Stimulated activated CD8-positive, alpha-beta memory T cell treated with anti-CD3 and anti-CD28 coated beads, Interleukin-7, amount 100 ng/mL, for 1 hour (primary cell): ENCODE results near the gene CALU.

ENCODE experiments used
- DNase-seq, 2 donors: peaks; one replicate each; pipeline ENCODE4 v3.0.0-alpha.2; 2020; ENCODE audit warnings: low read depth in 2 of 2

Gene CALU

DNA sequence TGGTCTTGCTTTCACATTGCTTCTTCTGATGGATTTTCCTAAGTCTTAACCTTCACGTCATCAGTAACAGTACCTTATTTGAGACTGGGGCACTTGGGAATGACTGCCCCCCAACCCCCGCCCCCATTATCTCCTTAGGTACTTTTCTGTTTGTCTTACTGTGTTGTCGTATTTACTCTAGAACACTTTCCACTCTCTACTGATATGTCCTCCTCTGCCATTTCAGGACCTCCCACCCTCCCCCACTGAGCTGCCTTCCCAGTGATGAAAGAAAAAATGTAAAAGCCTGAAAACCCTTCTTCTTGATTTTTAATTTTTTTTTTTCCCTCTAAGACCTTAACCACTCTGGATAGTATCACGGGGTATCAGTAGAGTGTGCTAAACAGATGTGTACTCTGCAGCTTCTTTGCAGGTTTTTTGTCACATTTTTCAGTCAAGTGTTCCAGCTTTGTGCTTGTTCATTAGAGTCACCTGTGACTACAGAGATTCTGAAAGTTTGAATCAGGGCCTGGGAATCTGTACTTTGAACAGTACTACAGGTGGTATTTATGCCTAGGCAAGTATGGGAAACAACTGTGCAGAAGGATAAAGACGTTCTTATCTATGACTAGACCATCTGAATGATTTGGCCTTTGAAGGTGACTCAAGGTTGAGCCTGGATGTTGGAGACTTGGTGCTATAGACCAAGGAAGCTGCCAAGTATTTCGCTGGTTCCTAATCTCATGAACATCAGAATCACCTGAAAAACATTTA, 8.3 kb downstream of the CALU start:
- no peak for DNase-seq

DNA sequence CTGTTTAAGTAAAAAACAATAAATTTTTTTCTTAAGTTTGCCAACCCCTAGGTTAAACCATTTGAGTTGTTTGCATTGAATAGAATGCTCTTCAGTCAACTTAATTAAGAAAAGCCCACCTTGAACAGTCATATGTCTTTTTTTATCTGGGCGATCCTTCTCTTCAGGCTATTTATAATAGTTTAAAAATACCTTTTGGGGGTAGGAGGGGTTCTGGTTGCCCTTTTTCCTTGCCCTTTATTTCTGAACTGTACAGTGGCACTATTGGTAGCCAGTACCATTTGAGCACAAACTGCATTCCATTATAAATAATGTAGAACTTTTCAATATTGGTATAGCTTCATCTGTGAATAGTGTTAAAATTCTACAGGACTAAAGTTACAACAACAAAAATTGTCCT, 13.1 kb downstream of the CALU start:
- no peak for DNase-seq

DNA sequence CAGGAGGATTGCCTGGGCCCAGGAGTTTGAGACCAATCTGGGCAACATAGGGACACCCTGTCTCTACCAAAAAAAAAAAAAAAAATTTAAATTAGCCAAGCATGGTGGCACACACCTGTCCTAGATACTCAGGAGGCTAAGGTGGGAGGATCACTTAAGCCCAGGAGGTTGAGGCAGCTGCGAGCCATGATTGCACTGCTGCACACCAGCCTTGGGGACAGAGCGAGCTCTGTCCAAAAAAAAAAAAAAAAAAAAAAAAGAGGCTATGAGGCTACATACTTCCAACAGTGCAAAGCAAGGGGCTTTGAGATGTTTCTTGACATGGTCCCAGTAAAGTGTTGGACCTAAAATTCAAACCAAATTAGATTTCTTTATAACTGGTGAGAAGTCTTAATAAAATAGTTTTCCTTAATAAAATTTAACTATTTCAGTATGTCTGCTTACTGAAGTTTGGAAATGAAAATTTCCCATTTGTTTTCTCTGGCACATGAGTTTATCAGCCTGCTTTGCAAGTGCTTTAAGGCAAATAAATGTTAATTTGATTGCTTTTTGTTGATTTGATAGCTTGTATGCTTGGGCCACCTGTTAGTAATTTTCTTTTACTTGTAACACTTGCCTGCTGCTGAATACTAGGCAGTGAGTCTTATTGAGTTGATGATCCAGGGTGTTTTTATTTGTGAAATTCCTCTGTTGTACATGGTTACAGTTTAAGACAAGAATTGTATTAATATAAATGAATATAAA, 16.1 kb downstream of the CALU start:
- no peak for DNase-seq

DNA sequence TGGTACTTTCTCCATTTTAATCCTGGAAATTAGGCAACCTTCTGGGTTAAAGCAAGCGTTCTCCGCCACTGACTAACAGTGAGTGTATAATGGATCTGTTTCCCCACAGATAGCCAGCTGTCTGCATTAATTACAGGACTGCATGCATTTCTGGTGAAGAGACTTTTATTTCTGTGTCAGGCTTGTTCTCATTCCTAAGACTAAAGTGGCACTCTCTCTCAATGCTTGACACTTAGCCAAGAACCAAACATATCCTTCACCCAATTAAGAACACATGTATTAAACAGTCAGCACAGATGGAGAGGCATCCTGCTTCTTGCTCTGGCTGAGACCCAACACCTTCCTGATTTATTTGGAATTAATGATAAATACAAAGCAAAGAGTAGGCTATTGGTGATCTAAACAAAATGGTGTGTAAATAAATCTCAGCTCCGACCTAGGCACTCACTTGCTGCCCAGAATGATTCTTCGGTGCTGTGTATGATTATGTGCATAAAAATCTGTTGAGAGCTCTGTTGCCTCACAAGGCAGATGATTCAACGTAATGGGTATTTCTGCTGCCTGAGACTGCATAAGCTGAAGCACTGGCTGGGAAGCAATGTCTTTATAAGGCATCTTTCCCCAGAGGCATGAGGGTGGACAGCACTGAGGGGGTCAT, 16.8 kb downstream of the CALU start:
- DNase-seq: no peak

DNA sequence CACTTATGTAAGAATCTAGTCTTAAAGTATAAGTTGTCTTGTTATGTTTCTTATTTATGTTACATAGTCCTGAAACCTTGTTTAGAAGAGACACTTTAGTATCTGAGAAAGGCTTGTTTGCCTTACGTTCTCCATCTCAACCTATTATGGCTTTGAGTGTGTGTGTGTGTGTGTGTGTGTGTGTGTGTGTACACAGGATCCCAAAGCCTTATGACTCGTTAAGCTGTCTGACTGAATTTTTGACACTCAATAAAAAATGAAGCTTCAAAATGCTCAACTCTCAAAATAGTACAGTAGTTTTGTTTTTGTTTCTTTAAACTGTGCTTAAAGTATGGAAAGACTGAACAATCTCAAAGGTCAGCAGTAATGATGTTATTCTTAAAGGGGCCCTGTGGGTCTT, 18.0 kb downstream of the CALU start:
- DNase-seq: no peak

DNA sequence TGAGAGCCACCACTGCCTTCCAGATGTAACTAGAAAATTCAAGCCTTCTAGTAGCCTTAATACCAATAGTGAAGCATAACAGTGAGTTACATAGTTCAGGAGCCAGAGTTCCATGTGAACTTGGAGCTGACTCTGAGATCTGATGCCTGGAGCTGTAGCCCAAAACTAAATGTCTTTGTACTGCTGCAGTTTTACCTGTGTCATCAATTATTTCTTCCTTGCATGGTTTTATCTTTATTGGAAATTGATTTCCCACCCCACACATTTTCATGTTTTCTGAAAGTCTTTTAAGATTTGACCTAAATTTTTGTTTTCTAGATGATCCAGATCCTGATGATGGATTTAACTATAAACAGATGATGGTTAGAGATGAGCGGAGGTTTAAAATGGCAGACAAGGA, 19.4 kb downstream of the CALU start:
- DNase-seq: no peak

DNA sequence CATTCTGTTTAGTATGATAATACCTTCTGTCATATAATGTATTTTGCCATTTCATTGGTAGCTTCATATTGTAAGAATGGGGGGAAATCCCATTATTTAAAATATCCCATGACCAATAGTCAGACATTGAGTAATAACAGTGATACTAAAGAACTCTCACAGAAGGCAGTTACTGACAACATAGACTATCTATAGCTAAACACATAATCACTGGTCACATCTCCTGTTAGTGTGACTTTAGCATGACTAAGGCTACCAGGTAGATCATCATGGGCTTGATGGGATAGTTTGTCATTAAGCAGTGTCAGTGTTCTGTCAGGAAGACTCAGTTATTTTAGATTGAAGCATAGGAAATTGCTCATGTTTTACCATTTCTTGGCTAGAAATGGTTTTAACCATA, 20.1 kb downstream of the CALU start:
- no peak for DNase-seq

DNA sequence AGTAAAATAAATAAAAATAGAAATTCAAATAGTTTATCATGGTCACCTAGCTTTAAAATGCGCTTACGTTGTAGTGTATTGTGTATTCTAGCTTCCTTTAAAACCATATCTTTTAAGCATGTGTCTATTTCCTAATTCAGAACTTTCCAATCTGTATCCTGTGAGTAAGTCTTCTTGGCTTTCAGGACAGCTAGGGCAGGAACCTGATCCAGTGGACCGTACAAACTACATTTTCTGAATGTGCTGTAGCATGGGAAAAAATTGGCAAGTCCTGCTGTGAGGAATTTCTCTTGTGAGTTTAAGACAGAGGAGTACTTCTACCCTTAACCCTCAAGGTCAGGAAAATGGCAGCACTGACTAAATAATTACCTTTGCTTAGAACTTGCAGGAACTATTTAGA, 24.4 kb downstream of the CALU start:
- no peak for DNase-seq

DNA sequence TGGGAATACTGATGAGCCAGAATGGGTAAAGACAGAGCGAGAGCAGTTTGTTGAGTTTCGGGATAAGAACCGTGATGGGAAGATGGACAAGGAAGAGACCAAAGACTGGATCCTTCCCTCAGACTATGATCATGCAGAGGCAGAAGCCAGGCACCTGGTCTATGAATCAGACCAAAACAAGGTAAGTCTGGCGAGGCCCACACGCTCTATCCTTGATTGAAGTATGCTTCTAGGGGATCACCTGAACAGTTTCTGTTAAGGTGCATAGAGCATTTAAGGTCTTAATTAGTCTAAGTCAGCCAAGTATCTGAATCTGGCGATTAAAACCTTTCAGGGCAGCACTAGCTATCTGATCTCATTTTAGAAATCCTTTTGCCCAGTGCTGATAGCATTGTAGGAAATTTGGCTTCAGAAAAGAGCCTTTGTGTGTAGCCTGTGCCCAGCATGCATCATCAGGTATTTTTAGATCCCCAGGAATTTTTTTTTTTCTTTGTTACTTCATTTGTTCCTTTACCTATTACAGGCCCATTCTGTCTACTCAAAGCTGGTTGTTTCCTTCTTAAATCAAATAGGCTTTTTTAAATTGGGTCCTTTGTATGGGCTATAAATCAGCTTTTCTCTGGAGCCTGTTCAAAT, 28.4 kb downstream of the CALU start:
- no peak for DNase-seq

DNA sequence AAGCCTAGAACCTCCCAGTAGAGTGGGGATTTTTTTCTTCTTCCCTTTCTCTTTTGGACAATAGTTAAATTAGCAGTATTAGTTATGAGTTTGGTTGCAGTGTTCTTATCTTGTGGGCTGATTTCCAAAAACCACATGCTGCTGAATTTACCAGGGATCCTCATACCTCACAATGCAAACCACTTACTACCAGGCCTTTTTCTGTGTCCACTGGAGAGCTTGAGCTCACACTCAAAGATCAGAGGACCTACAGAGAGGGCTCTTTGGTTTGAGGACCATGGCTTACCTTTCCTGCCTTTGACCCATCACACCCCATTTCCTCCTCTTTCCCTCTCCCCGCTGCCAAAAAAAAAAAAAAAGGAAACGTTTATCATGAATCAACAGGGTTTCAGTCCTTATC, 31.1 kb downstream of the CALU start:
- DNase-seq: no peak

DNA sequence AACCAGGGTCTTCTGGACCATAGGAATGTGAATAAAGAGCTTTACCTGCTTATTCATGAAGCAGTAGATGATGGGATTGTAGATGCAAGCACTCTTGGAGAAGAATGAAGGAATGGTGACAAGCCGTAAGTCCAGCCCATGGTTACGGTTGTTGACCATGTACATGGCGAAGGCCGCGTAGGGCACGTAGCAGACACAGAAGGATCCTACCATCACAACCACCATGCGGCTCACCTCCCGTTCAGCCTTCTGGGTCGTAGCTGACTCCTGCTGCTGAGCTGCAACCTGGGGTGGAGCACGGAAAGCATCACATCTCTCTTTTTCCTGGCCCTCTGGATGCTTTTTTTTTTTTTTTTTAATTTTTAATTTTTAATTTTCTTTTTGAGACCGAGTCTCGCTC, 34.4 kb downstream of the CALU start:
- DNase-seq: no peak

DNA sequence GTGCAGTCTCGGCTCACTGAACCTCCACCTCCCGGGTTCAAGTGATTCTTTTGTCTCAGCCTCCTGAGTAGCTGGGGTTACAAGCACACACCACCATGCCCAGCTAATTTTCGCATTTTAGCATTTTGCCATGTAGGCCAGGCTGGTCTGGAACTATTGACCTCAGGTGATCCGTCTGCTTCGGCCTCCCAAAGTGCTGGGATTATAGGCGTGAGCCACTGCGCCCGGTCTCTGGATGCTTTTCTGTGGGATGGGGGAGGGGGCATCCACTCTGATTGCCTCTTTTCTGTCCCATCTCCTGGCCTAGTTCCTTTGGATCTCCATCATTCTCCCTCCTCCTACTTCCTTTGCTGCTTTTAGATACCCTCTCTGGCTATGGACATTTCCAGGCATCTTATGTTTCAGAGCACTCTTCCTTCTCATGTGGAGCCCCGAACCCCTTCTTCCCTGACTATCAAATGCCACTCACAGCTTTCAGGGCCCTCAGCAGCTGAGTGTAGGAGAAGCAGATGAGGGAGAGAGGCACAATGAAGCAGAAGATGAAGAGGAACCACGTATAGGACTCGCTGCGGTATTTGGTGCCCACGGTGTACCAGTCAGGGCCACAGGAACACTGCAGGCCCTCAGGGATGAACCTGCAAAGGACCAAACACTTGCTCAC, 35.0 kb downstream of the CALU start:
- DNase-seq: no peak

DNA sequence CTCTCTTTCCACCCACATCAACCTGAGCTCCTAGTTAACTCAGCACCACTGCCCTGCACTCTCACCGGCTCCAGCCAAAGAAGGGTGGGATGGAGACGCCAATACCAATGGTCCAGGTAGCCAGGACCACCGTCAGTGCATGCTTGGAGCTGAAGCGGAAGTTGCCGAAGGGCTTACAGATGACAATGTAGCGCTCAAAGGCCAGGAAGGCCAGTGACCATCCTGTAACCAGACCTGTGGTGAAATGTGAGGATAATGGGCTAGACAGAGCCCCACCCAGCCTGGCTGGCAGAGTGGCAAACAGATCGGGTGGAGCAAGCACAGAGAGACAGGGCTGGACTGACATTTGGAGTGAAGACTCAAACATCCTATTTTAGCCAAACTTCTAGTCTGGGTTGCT, 35.8 kb downstream of the CALU start:
- no peak for DNase-seq

DNA sequence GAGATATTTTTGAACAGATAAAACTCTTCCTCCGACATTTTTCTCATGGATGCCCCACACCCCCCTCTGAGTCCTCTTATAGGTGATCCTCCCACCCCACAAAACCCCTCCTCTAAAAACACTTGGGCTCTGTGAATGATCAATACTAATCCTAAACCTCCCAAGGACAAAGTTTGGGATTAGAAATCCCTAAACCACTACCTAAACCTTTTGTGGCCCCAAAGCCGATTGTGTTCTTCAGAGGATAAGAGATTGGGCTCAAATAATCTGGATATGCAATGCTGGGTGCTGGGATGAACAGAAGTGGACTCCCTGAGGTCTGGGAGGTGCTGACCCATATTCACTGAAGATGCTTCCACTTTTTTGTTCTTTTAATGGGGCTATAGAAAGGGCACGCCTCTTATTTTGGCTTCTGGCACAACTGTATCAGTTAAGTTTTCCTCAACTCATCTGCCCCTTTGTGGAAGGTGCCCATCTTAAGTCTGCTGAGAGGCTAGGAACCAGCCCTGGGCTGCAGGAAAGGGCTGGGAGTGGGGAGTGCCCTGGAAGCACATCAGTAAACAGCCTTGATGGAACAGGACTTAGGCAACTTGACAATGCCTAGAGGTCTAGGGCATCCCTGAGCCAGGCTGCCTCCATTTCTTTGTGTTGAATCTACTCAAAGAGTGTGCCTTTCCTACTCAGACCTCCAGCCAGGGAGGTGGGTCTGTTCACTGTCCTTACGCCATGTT, 36.8 kb downstream of the CALU start, which contains the start of gene OPN1SW:
Gene OPN1SW, minus strand, starts transcription at position 51 of the 731 bp plus-strand sequence. Its CDS starts 13 bp downstream, at position 38.
- DNase-seq: no peak

DNA sequence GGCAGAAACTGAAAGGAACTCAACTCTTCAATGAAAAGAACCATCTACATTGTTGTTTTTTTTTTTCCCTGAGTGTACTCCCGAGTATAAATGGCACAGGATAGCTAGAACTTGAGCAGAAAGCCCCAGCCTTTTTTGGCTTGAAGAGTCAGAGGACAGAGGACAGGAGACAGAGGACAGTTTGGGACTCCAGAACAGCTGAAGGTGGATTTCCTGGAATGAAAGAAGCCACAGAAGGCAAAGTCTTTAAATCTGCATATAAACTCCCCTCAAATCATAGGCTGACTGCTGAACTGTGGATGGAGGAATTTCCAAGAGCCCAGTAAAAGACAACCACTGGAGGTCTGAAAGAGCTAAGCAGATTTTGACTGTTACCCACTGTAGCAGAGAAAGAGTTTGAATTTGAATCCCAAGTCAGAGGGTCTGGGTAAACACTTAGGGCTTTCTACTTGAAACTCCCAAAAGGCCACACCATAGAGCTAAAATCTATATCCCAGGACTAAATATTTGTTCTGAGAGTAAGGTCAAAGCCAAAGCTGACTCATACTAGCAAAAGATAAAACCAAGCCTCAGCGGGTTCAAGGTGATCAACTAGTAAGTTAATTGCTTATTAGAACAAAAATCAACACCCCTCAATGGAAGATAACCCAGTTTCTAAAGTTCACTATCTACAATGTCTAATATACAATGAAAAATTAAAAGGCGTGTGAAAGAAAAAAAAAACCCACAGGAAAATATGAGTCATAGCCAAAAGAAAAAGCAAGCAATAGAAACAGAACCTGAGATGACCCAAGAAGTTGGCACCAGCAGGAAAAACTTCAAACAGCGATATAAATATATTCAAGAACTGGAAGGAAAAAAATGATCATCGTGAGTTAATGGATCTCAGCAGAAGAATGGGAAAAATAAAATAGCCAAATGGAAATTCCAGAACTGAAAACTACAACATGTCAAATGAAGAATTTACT, 38.3 kb downstream of the CALU start:
- no peak for DNase-seq

DNA sequence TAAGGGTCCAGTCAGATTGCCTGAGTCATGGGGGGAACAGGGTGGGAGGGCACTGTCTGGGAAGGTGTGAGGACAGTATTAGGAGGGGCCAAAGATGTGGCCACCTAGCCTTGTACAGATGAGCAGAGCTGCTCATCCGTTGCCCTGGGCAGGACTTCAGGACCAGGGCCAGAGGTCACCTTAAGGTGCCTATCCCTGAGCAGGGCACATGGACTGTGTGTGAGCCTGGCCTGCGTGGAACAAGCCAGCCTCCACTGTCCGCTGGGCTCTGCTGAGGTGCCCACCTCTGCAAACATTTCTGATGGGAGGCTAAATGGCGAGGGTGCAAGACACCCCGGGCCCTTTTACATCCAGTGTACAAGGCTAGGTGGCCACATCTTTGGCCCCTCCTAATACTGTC, 39.8 kb downstream of the CALU start:
- DNase-seq: no peak

DNA sequence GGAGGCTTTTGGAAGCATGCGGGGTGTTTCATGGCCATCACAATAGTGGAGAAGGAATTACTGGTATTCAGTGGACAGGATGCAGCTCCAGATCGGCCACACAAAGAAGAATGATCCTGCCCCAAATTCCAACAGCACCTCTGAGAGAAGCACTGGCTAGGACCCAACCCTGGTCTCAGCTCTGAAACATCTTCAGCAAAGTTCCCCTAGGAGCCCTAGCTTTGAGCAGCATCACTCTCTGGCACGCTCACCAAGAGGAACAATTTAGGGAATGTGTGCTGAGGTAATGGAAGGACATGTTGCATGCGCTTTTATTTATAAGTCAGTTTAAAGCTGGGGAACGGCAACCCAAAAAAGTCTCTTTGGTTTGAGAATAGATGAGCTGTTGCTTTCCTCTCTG, 42.0 kb downstream of the CALU start:
- DNase-seq: no peak

DNA sequence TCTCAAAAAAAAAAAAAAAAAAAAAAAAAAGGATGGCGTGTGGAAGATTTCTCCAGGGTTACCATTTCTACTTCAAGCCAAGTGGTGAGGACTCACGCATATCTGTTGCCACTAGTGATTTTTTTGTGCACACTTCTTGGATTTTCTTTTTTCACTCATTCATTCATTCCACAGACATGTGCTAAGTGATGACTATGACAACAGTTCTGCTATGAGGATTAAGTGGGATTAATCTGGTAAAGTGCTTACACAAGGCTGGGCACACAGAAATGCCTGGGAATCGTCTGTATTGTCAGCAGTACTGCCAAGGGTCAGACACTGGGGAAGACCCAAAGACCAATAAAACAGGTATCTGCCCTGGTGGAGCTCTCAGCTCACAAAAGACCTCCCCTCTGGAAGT, 42.7 kb downstream of the CALU start:
- DNase-seq: no peak

DNA sequence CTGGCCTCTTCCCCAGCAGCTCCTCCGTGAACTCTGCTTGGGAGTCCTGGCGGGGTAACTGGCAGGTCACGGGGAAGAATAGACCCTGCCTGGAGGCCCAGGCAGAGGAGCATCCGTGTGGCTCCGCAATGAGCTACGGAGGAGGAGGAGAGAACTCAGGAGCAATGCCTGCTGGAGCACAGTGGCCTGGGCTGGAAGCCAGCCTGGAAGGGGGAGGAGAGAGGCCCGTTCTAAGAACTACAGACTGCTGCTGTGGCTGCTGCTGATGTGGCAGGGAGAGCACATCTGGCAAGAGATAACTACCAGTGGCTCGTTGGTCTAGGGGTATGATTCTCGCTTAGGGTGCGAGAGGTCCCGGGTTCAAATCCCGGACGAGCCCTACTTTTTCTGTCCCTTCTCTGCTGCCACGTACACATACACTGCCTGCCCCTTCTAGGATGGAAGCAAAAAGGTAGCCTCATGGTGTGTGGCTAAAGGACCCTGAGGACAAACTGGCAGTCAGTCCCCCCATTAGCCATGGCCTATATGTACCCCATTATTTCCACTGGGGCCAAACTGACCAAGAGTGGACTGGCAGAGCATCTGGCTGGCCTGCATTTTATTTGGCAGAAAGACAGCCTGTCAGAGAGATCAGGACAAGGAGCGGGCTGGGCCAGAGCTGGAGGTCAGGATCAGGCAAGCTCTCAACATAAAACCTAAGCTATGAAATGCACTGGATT, 44.1 kb downstream of the CALU start:
- DNase-seq: no peak
